Fibroblast of skin of abdomen (primary cell): Measurements from ENCODE around the gene ADAMTS6.
"Not testable (repeated sequence)": the region's sequence is repeated elsewhere in the genome, so short reads cannot be mapped to it uniquely, and the experiment has no call there.

Experiments used
- DNase-seq: peaks from one replicate; pipeline ENCODE4 v3.0.0-alpha.2; 2013

The ADAMTS6 gene

GRCh38 chr5:65462139-65462705 lies 19.5 kb downstream of the ADAMTS6 start:
- no peak for DNase-seq

- DNase-seq, result no peak
Measured at GRCh38 chr5:65461490-65461889, 20.2 kb downstream of the ADAMTS6 start.

GRCh38 chr5:65459995-65460394 lies 21.7 kb downstream of the ADAMTS6 start:
- DNase-seq, result no peak

GRCh38 chr5:65455064-65455463 lies 26.7 kb downstream of the ADAMTS6 start:
- no peak for DNase-seq

GRCh38 chr5:65451436-65451835 lies 30.3 kb downstream of the ADAMTS6 start:
- DNase-seq, result peak; percentile 15

- DNase-seq, result peak; percentile 6
Measured at GRCh38 chr5:65446682-65447081, 35.0 kb downstream of the ADAMTS6 start.

GRCh38 chr5:65441800-65442199 lies 39.9 kb downstream of the ADAMTS6 start:
- no peak for DNase-seq

GRCh38 chr5:65440456-65440855 lies 41.3 kb downstream of the ADAMTS6 start:
- DNase-seq, result no peak

- no peak for DNase-seq
Measured at GRCh38 chr5:65434122-65434521, 47.6 kb downstream of the ADAMTS6 start.

- no peak for DNase-seq
Measured at GRCh38 chr5:65426656-65427055, 55.1 kb downstream of the ADAMTS6 start.

- DNase-seq, result no peak
Measured at GRCh38 chr5:65423623-65424022, 58.1 kb downstream of the ADAMTS6 start.

GRCh38 chr5:65418661-65419060 lies 63.1 kb downstream of the ADAMTS6 start:
- peak; percentile 24 for DNase-seq

- no peak for DNase-seq
Measured at GRCh38 chr5:65413822-65414221, 67.9 kb downstream of the ADAMTS6 start.

- no peak for DNase-seq
Measured at GRCh38 chr5:65412842-65413241, 68.9 kb downstream of the ADAMTS6 start.

GRCh38 chr5:65411356-65411755 lies 70.4 kb downstream of the ADAMTS6 start:
- no peak for DNase-seq

GRCh38 chr5:65395526-65396155 lies 86.1 kb downstream of the ADAMTS6 start:
- peak; percentile 39 for DNase-seq

- DNase-seq, result peak; percentile 84
Measured at GRCh38 chr5:65394087-65394486, 87.6 kb downstream of the ADAMTS6 start.

GRCh38 chr5:65391591-65391990 lies 90.1 kb downstream of the ADAMTS6 start:
- peak; percentile 47 for DNase-seq

- no peak for DNase-seq
Measured at GRCh38 chr5:65390208-65390607, 91.5 kb downstream of the ADAMTS6 start.

- no peak for DNase-seq
Measured at GRCh38 chr5:65383859-65384258, 97.9 kb downstream of the ADAMTS6 start.

GRCh38 chr5:65382582-65382981 lies 99.1 kb downstream of the ADAMTS6 start:
- no peak for DNase-seq

- not testable (repeated sequence) for DNase-seq
Measured at GRCh38 chr5:65370505-65370904, 111.2 kb downstream of the ADAMTS6 start.

GRCh38 chr5:65366655-65367054 lies 115.1 kb downstream of the ADAMTS6 start:
- peak; percentile 9 for DNase-seq

- no peak for DNase-seq
Measured at GRCh38 chr5:65364907-65365306, 116.8 kb downstream of the ADAMTS6 start.

GRCh38 chr5:65363499-65363898 lies 118.2 kb downstream of the ADAMTS6 start:
- no peak for DNase-seq
